A549 treated with CORT108297 at 1 μM for 4 hours (cell line): Measurements from ENCODE around the gene PSMD5. TPM values are rescaled to one million over a fixed set of nuclear protein-coding genes. Genes with fewer than 3 reads are reported as not detected.

Experiments
- total RNA-seq: library from RNA; stranded (reverse); fragments of 200-300 nt; extraction: Qiagen RNA extraction; gene quantifications from 5 replicates; pipeline ENCODE4 v1.2.3, GENCODE V29; 2022

Gene PSMD5
- total RNA-seq, result 27.3 to 39.2 TPM (median 28.9 TPM) in 5 replicates

GRCh38 chr9:120842685-120843485 lies at the start of gene PSMD5:
Gene PSMD5 (minus strand): TSS chr9:120842922. CDS start chr9:120842909, 13 bp downstream.

GRCh38 chr9:120876842-120877240 lies 34.1 kb upstream of the PSMD5 start, which contains the start of gene PHF19:
Gene PHF19 (minus strand): TSS chr9:120877188. CDS start chr9:120874741, 2,447 bp downstream.

GRCh38 chr9:120792898-120793765 lies 49.6 kb downstream of the PSMD5 start, which contains the start of gene FBXW2:
Gene FBXW2 (minus strand): TSS chr9:120793416. CDS start chr9:120788258, 5,158 bp downstream.

Other genes with a start within 250 kb of the PSMD5 start
- 19.9 to 27.6 TPM (median 24.7 TPM) in 5 replicates for gene MEGF9, start 128.5 kb downstream of the PSMD5 start, total RNA-seq
- gene FBXW2, start 49.5 kb downstream of the PSMD5 start, total RNA-seq, result 36.6 to 42.2 TPM (median 41.8 TPM) in 5 replicates
- 91.6 to 138 TPM (median 126 TPM) in 5 replicates for gene PHF19, start 34.3 kb upstream of the PSMD5 start, total RNA-seq
- gene TRAF1, start 83.9 kb upstream of the PSMD5 start, total RNA-seq, result 3.8 to 7.2 TPM (median 4.7 TPM) in 5 replicates
- gene C5, start 207.4 kb upstream of the PSMD5 start, total RNA-seq, result 10.6 to 13.3 TPM (median 12.3 TPM) in 5 replicates
- gene CNTRL, start 232.0 kb upstream of the PSMD5 start, total RNA-seq, result 5.1 to 7.3 TPM (median 6.5 TPM) in 5 replicates